Esophagus muscularis mucosa (tissue), 3 donors: ENCODE measurements around the gene CCNE1.

Experiments
- CTCF ChIP-seq, 3 experiments: fragments of 200-600 bp in 2 of 3; fragments of 450-650 bp in 1 of 3; sonication (generic) in 2 of 3; IDR thresholded peaks; one replicate each; pipeline ENCODE4 v1.5.1; 2017 to 2019; ENCODE audit warnings: antibody characterized with exemption in 3 of 3, mild to moderate bottlenecking in 2 of 3, moderate library complexity in 1 of 3
- POLR2AphosphoS5 ChIP-seq, 2 donors: sonication (generic); formaldehyde crosslinking; IDR thresholded peaks; one replicate each; pipeline ENCODE4 v1.6.1; 2017; ENCODE audit warnings: antibody characterized with exemption in 2 of 2

GRCh38 chr19:29805031-29805965 lies 6.5 kb upstream of the CCNE1 start:
- TF ChIP-seq CTCF (IDR thresholded peaks at IDR 0.05), result no peak
- no peak for TF ChIP-seq POLR2AphosphoS5 (IDR thresholded peaks at IDR 0.05)
